Measurements from ENCODE around the gene ARAF. TPM values are rescaled to one million over a fixed set of nuclear protein-coding genes. Genes with fewer than 3 reads are reported as not detected.
A peak's percentile ranks its signal among the peaks of the same experiment; 100 is the strongest.

The ARAF gene
- polyA plus RNA-seq, 2 of the 4 experiments (the other 2 are of a cell fraction), result 37.9 to 49.0 TPM

DNA sequence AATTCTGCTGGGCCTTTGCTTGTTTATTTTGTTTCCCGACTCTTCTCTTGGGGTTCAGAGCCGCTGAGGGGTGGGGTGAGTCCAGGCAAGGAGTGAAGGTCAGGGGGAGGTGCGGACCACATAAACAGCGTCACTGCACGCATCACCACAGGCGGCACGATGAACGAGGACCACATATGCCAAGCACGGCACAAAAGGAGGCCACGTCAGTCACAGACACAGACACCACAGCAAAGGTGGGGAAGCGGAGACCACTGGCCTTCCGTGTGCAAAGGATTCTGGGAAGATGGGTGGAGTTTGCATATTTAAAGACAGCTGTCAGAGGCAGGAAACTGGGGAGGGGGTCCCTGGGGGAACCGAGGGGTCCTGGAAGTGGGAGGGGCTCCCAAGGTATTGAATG lies 10.9 kb downstream of the ARAF start:
- Histone ChIP-seq H3K4me3 (no peak overlapping the region), H3K9me3 (no peaks in the 10 kb centered on the region), H3K4me1 (0 out of 3 replicates have a peak, but pooled peaks cover 6% of the 10 kb centered on the region), H3K4me2 (no peak overlapping the region), H3K27ac (no peak overlapping the region)
- 90% methylated on average over 10 of the region's 13 CpGs for WGBS (ENCODE audit: missing lambda C conversion rate)
- TF ChIP-seq RAD21 (conservative IDR thresholded peaks at IDR 0.05 in 1 of 2, IDR thresholded peaks at IDR 0.05 in 1 of 2), result no peak
- no peak for TF ChIP-seq JUNB (IDR thresholded peaks at IDR 0.05)
- TF ChIP-seq TP53 (CRISPR knock-in tag; IDR thresholded peaks at IDR 0.05), result no peak
- TF ChIP-seq HDAC2 (IDR thresholded peaks at IDR 0.05), result no peak
- TF ChIP-seq CBX2 (IDR thresholded peaks at IDR 0.05; ENCODE audit: borderline replicate concordance, low read depth), result no peak
- no peak for TF ChIP-seq TFCP2L1 (CRISPR knock-in tag; IDR thresholded peaks at IDR 0.05)
- no peak for TF ChIP-seq NR3C1 (IDR thresholded peaks at IDR 0.05)
- TF ChIP-seq PHF8 (IDR thresholded peaks at IDR 0.05; ENCODE audit: borderline replicate concordance, low read depth), result no peak
- TF ChIP-seq ZC3H11A (IDR thresholded peaks at IDR 0.05), result no peak
- TF ChIP-seq JUN (IDR thresholded peaks at IDR 0.05), result no peak
- TF ChIP-seq, protein P1, sequence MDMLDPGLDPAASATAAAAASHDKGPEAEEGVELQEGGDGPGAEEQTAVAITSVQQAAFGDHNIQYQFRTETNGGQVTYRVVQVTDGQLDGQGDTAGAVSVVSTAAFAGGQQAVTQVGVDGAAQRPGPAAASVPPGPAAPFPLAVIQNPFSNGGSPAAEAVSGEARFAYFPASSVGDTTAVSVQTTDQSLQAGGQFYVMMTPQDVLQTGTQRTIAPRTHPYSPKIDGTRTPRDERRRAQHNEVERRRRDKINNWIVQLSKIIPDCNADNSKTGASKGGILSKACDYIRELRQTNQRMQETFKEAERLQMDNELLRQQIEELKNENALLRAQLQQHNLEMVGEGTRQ (IDR thresholded peaks at IDR 0.05), result no peak
- TF ChIP-seq EHF (CRISPR knock-in tag; IDR thresholded peaks at IDR 0.05), result no peak
- FAIRE-seq (no peak), DNase-seq (ENCODE audit: low read depth in 1 of 2, low spot score in 1 of 2) (no peak), ATAC-seq (no peak)
- ChIA-PET POLR2A (interaction anchor here (0.5 kb wide), 1 partner anchor 11 kb away, joined by 3 read pairs; no protein-coding TSS in a partner anchor), CTCF (interaction anchor here (1.0 kb wide), 1 partner anchor 73 kb away, joined by 3 read pairs; no protein-coding TSS in a partner anchor)

GRCh38 chrX:47572773-47573340 lies 11.9 kb downstream of the ARAF start:
- ATAC-seq, result peak; percentile 1 to 11; a peak in 1 of 6 replicates
- CTCF ChIA-PET, result no interaction called here
- WGBS (ENCODE audit: missing lambda C conversion rate), result 83% methylated on average over 9 of the region's 9 CpGs
- POLR2A ChIA-PET, result interaction anchor here (0.5 kb wide), 1 partner anchor 10 kb away, joined by 3 read pairs; no protein-coding TSS in a partner anchor
- Histone ChIP-seq H3K4me2 (no peak overlapping the region), H3K4me3 (no peak overlapping the region), H3K27ac (no peak overlapping the region), H3K9me3 (no peaks in the 10 kb centered on the region), H3K4me1 (peaks cover 11% of the 10 kb centered on the region; the same call in 1 of the 3 replicates)
- no peak for TF ChIP-seq MYC (IDR thresholded peaks at IDR 0.05; ENCODE audit: borderline replicate concordance, low read length)
- TF ChIP-seq TFCP2L1 (CRISPR knock-in tag; IDR thresholded peaks at IDR 0.05), result no peak
- no peak for TF ChIP-seq KDM1A (IDR thresholded peaks at IDR 0.05; ENCODE audit: low read depth)
- no peak for DNase-seq (ENCODE audit: low read depth in 1 of 2, low spot score in 1 of 2)
- FAIRE-seq, result no peak

GRCh38 chrX:47573341-47574075 lies 12.5 kb downstream of the ARAF start:
- FAIRE-seq (no peak), ATAC-seq (peak; percentile 3 to 11; a peak in 3 of 6 replicates), DNase-seq (ENCODE audit: low read depth in 1 of 2, low spot score in 1 of 2) (no peak)
- H3K4me2 ChIP-seq, result no peak overlapping the region
- POLR2A ChIA-PET, result no interaction called here
- CTCF ChIA-PET, result no interaction called here
- WGBS (ENCODE audit: missing lambda C conversion rate), result 60% methylated on average over 10 of the region's 20 CpGs
- no peaks in the 10 kb centered on the region for H3K9me3 ChIP-seq
- H3K4me1 ChIP-seq, result peaks cover 11% of the 10 kb centered on the region; the same call in 1 of the 3 replicates
- no peak overlapping the region for H3K4me3 ChIP-seq
- no peak overlapping the region for H3K27ac ChIP-seq
- TF ChIP-seq CHD4 (IDR thresholded peaks at IDR 0.05; ENCODE audit: borderline replicate concordance), result no peak
- TF ChIP-seq ZSCAN20 (CRISPR knock-in tag; IDR thresholded peaks at IDR 0.05), result no peak

DNA sequence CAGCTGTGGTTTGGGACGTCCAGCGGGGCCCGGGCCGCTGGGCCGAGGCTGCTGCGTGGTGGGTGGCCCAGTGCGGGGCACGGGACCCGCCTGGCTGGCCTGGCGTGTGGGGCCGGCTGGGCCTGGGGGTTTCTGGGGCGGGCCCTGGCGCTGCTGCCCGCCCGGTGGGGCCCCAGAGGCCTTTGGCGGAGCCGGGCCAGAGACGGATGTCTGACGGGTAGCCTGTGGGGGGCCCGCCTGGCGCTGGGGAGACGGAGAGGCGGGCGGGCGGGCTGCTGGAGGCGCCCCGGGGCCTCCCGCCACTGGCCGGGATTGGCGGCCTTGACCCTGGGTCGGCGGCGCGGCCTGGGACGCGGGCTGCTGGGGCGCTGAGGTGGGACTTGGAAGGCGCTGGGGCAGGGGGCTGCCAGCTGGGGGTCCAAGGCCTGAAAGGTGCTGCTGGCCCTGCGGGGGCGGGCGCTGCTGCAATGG lies 13.1 kb downstream of the ARAF start:
- Histone ChIP-seq H3K4me2 (no peak overlapping the region), H3K27ac (no peak overlapping the region)
- no peak for ATAC-seq

More for the DNA sequence above, 13.1 kb downstream of the ARAF start:
- H3K9me3 ChIP-seq, result no peaks in the 10 kb centered on the region
- peaks cover 13% of the 10 kb centered on the region; the same call in 1 of the 3 replicates for H3K4me1 ChIP-seq
- no peak overlapping the region for H3K4me3 ChIP-seq
- WGBS (ENCODE audit: missing lambda C conversion rate), result no CpG with 5 or more reads among the region's 41 CpGs
- ChIA-PET CTCF (no interaction called here), POLR2A (no interaction called here)
- DNase-seq (ENCODE audit: low read depth in 1 of 2, low spot score in 1 of 2) (no peak), FAIRE-seq (no peak)
- TF ChIP-seq E2F6 (IDR thresholded peaks at IDR 0.05; ENCODE audit: borderline replicate concordance, low read depth) (no peak), RFX5 (IDR thresholded peaks at IDR 0.05) (no peak), FOXS1 (CRISPR knock-in tag; IDR thresholded peaks at IDR 0.05) (no peak), HEYL (CRISPR knock-in tag; IDR thresholded peaks at IDR 0.05) (no peak), HOXB5 (CRISPR knock-in tag; IDR thresholded peaks at IDR 0.05) (no peak), RAD21 (conservative IDR thresholded peaks at IDR 0.05 in 1 of 2, IDR thresholded peaks at IDR 0.05 in 1 of 2) (no peak), ELK1 (IDR thresholded peaks at IDR 0.05; ENCODE audit: low read depth, low read length) (no peak)

Data from A549 (cell line).